Muscle of leg (tissue), 11 donors: ENCODE data around the gene BANF2. TPM values are rescaled to one million over a fixed set of nuclear protein-coding genes. Genes with fewer than 3 reads are reported as not detected.
"Not testable (repeated sequence)": the region's sequence is repeated elsewhere in the genome, so short reads cannot be mapped to it uniquely, and the experiment has no call there.

Source experiments
- DNase-seq: peaks from one replicate; pipeline ENCODE4 v3.0.0; 2013
- H3K27ac ChIP-seq: one replicate; pipeline ENCODE4 v1.5.1; 2013; ENCODE audit warnings: mild to moderate bottlenecking, low read length, control low read depth
- H3K27me3 ChIP-seq: one replicate; pipeline ENCODE4 v1.6.1; 2013; ENCODE audit warnings: low read length; ENCODE audit not compliant: control insufficient read depth, insufficient read depth
- H3K36me3 ChIP-seq: one replicate; pipeline ENCODE4 v1.6.1; 2013; ENCODE audit warnings: low read length; ENCODE audit not compliant: control insufficient read depth, insufficient read depth
- H3K4me1 ChIP-seq: one replicate; pipeline ENCODE4 v1.6.1; 2013; ENCODE audit warnings: low read length; ENCODE audit not compliant: control insufficient read depth, insufficient read depth
- H3K4me3 ChIP-seq: one replicate; pipeline ENCODE4 v1.5.1; 2013; ENCODE audit warnings: low read length, control low read depth
- H3K9me3 ChIP-seq: replicated peaks from 2 replicates; pipeline ENCODE4 v1.6.1; 2013; ENCODE audit warnings: low read depth, low read length; ENCODE audit not compliant: control insufficient read depth
- WGBS: methylation state at CpG from one replicate; pipeline ENCODE4 v1.1.5; 2013; ENCODE audit warnings: missing lambda C conversion rate; ENCODE audit not compliant: insufficient coverage; 5-methylcytosine and 5-hydroxymethylcytosine counted together
- polyA plus RNA-seq, 8 donors: library from polyadenylated mRNA; unstranded; fragments of 120-200 nt; gene quantifications; one replicate each; pipeline versions ENCODE4 v1.2.1 to v1.2.3, GENCODE V29; 2013; ENCODE audit warnings: inconsistent platforms in 1 of 8, low replicate concordance in 1 of 8; ENCODE audit not compliant: insufficient read length in 8 of 8, insufficient read depth in 1 of 8
- total RNA-seq: library from RNA; stranded (reverse); fragments of 120-200 nt; gene quantifications from one replicate; pipeline ENCODE4 v1.2.4, GENCODE V29; 2013

BANF2 gene
- total and polyA plus RNA-seq, 9 donors: not detected

- DNase-seq: no peak
- 27% methylated on average over 6 of the region's 9 CpGs for WGBS
- Histone ChIP-seq H3K27me3 (no peaks in the 10 kb centered on the region), H3K9me3 (peaks cover 5% of the 10 kb centered on the region), H3K4me1 (peaks cover 28% of the 10 kb centered on the region), H3K36me3 (peaks cover 56% of the 10 kb centered on the region), H3K4me3 (no peak overlapping the region), H3K27ac (no peak overlapping the region)
Observed at GRCh38 chr20:17657079-17657825, 42.5 kb upstream of the BANF2 start.

DNA sequence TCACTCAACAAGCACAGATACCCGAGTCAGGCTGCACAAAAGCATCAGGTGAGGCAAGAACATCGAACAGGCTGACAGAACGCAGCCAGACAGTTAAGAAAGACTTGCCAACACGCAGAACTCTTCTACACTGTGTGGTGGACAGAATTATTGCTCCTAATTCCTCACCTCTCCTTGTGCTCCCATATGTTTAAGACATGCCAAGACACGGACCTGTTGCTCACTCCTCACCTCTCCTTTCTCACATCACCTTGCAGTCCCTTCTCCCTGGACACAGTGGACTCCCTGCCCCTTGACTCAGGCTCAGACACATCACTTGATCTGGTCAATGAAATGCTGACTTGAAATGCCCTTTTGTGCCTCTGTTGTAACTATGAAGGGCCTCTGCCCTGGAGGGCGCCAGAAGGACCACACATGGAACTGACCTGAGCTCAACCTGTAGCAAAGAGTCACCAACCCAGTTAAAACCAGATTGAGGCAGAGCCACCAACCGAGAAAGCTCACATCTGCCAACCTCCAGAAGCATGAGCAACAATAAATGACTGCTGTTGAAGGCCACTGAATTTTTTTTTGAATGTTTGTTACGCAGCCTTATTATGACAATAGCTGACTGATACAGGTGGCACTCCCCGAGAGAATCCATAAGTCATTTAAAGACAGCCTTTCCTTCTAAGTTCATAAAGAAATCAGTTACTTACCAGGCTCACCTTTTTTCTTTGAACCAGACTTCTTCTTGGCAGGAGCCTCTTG is 41.7 kb upstream of the BANF2 start:
- peaks cover 50% of the 10 kb centered on the region for H3K36me3 ChIP-seq
- H3K4me1 ChIP-seq: peaks cover 29% of the 10 kb centered on the region
- H3K4me3 ChIP-seq: no peak overlapping the region
- H3K27me3 ChIP-seq: no peaks in the 10 kb centered on the region
- H3K27ac ChIP-seq: no peak overlapping the region
- peaks cover 5% of the 10 kb centered on the region for H3K9me3 ChIP-seq
- WGBS: 82% methylated on average over 8 of the region's 9 CpGs
- DNase-seq: no peak

DNA sequence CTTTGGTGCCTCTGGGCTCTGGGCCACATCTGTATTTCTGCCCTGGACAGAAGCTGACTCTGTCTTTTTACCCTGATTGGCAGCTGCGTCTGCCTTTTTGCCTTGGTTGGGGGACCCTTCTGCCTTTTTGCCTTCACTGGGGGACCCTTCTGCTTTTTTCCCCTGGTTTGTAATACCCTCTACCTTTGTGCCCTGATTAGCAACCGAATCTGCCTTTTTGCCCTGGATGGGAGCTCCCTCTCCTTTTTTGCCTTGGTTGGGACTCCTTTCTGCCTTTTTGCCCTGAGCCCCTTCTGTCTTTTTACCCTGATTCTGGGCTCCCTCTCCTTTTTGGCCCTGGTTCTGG is 41.1 kb upstream of the BANF2 start:
- H3K36me3 ChIP-seq: peaks cover 48% of the 10 kb centered on the region
- 92% methylated on average over 2 of the region's 2 CpGs for WGBS
- peaks cover 30% of the 10 kb centered on the region for H3K4me1 ChIP-seq

DNA sequence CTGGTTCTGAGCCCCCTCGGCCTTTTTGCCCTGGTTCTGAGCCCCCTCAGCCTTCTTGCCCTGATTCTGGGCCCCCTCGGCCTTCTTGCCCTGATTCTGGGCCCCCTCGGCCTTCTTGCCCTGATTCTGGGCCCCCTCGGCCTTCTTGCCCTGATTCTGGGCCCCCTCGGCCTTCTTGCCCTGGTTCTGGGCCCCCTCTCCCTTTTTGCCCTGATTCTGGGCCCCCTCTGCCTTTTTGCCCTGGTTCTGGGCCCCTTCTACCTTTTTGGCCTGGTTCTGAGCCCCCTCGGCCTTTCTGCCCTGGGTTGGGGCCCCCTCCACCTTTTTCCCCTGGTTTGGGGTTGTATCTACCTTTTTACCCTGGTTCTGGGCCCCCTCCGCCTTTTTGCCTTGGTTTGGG is 40.4 kb upstream of the BANF2 start:
- not testable (repeated sequence) for H3K4me3 ChIP-seq, H3K27ac ChIP-seq, H3K27me3 ChIP-seq, DNase-seq, H3K9me3 ChIP-seq
- H3K4me1 ChIP-seq: peaks cover 34% of the 10 kb centered on the region
- peaks cover 41% of the 10 kb centered on the region for H3K36me3 ChIP-seq
- 100% methylated on average over 3 of the region's 7 CpGs for WGBS

More for the DNA sequence above, 41.1 kb upstream of the BANF2 start:
- Histone ChIP-seq H3K27me3 (no peaks in the 10 kb centered on the region), H3K4me3 (no peak overlapping the region), H3K27ac (no peak overlapping the region), H3K9me3 (peaks cover 5% of the 10 kb centered on the region)
- no peak for DNase-seq

DNA sequence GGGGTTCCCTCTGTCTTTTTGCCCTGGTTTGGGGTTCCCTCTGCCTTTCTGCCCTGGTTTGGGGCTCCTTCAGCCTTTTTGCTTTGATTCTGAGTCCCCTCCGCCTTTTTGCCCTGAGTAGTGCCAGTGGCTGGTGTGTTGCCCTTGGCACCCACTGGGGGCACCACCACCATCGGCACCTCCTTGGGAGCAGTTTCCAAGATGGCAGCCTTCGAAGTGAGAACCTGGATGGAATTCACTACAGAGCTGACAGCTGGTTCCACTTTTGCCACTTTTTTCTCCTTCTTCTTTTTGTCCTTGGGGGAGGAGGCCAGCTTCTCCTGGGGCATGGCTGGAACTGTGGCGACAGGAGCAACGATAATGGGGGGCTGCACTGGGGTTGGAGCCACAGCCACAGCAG is 40.0 kb upstream of the BANF2 start:
- WGBS: 100% methylated on average over 4 of the region's 5 CpGs
- Histone ChIP-seq H3K27ac (no peak overlapping the region), H3K4me1 (peaks cover 38% of the 10 kb centered on the region)

DNA sequence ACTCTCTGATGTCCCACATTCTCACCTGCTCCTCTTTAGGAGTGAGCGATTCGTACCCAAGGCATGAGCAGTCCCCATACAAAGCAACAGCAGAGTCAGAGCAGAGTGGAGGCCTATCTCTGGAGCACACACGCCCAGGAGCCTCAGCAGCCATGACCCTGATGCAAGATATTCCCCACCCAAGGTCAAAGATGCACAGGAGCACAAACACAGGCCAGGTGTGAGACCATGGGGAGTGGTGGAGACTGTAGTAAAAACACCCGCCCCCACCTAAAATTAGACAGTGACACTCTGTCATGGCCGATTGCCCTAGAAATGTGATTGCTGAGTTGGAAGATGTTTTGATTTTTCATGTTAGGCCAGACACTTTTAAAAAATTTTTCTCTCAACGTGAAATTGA is 39.1 kb upstream of the BANF2 start:
- Histone ChIP-seq H3K27ac (no peak overlapping the region), H3K27me3 (no peaks in the 10 kb centered on the region), H3K9me3 (peaks cover 5% of the 10 kb centered on the region), H3K36me3 (peaks cover 35% of the 10 kb centered on the region), H3K4me1 (peaks cover 36% of the 10 kb centered on the region), H3K4me3 (no peak overlapping the region)
- DNase-seq: no peak
- WGBS: 56% methylated on average over 3 of the region's 6 CpGs

More for the DNA sequence above, 40.0 kb upstream of the BANF2 start:
- H3K27me3 ChIP-seq: no peaks in the 10 kb centered on the region
- peaks cover 5% of the 10 kb centered on the region for H3K9me3 ChIP-seq
- DNase-seq: no peak
- no peak overlapping the region for H3K4me3 ChIP-seq
- H3K36me3 ChIP-seq: peaks cover 37% of the 10 kb centered on the region

DNA sequence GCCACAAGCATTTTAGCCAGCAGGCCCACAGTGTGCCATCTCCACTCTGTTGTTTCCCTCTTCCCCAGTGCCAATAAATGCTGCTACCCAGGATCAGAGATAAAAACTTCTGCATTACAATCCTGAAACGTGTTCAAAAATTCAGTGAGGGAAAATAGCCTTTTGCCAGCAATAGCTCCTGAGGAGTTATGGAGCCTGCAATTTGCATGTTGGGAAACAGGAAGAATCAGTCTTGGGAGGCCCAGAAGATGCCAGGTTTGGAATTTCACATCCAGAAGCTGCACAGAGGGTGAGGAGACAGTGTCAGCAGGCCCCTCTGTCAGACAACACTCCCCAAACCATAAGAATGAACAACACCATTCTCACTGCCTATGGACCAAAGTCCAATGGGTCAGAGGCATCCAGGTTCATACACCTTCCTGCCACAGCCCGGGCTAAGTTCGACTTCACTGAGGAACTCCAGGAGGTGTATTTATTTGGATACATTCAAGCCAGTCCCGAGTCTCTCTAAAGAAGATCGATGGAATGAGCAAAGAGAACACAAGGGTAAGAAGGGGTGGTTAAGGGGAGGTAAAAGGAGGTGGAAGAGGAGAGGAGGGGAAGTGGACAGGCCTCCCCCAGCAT is 38.5 kb upstream of the BANF2 start:
- Histone ChIP-seq H3K4me1 (peaks cover 36% of the 10 kb centered on the region), H3K27ac (no peak overlapping the region), H3K9me3 (peaks cover 5% of the 10 kb centered on the region), H3K36me3 (peaks cover 30% of the 10 kb centered on the region), H3K4me3 (no peak overlapping the region), H3K27me3 (no peaks in the 10 kb centered on the region)
- DNase-seq: no peak
- 71% methylated on average over 4 of the region's 5 CpGs for WGBS

GRCh38 chr20:17662333-17663039 is 37.3 kb upstream of the BANF2 start:
- Histone ChIP-seq H3K4me1 (peaks cover 32% of the 10 kb centered on the region), H3K36me3 (peaks cover 25% of the 10 kb centered on the region), H3K4me3 (no peak overlapping the region), H3K27ac (peak overlapping the region; percentile 11), H3K27me3 (no peaks in the 10 kb centered on the region), H3K9me3 (peaks cover 5% of the 10 kb centered on the region)
- 67% methylated on average over 3 of the region's 10 CpGs for WGBS
- no peak for DNase-seq

- H3K9me3 ChIP-seq: peaks cover 5% of the 10 kb centered on the region
- DNase-seq: no peak
- no peak overlapping the region for H3K27ac ChIP-seq
- H3K4me3 ChIP-seq: no peak overlapping the region
- H3K4me1 ChIP-seq: peaks cover 32% of the 10 kb centered on the region
- WGBS: 82% methylated on average over 11 of the region's 13 CpGs
- peaks cover 22% of the 10 kb centered on the region for H3K36me3 ChIP-seq
- no peaks in the 10 kb centered on the region for H3K27me3 ChIP-seq
Observed at GRCh38 chr20:17663040-17663399, 36.7 kb upstream of the BANF2 start.

DNA sequence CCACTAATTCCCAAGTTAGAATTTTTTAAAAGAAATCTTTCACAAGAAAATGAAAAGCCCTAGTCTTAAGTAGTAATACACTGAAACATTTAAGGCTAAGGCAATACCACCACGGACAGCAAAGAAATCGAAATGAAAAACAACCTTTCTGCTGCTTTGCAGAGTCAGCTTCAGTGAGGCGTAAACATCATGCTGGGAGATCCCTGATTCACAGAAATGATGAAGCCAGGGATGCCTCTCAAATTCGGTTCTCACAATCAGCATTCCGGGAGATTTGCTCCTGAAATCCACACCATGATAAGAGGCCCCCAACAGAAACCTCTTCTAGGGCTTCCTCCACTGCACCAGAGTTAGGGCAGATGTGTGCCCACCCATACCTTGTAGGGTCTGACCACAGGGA is 36.3 kb upstream of the BANF2 start:
- peaks cover 17% of the 10 kb centered on the region for H3K36me3 ChIP-seq
- 57% methylated on average over 5 of the region's 5 CpGs for WGBS
- DNase-seq: no peak
- no peak overlapping the region for H3K4me3 ChIP-seq
- H3K4me1 ChIP-seq: peaks cover 32% of the 10 kb centered on the region
- no peaks in the 10 kb centered on the region for H3K27me3 ChIP-seq
- H3K9me3 ChIP-seq: peaks cover 4% of the 10 kb centered on the region
- H3K27ac ChIP-seq: no peak overlapping the region
